NCI-H128 (cell line): ENCODE results near the gene CLASP2.
"Not testable (repeated sequence)": the region's sequence is repeated elsewhere in the genome, so short reads cannot be mapped to it uniquely, and the experiment has no call there.

Source experiments
- DNase-seq: peaks from one replicate; lab custom pipeline; 2025; ENCODE audit not compliant: unreplicated experiment; lab: John Stamatoyannopoulos, UW

The CLASP2 gene

GRCh38 chr3:33459577-33459976 is 258.5 kb downstream of the CLASP2 start:
- not testable (repeated sequence) for DNase-seq

GRCh38 chr3:33458446-33458845 is 259.6 kb downstream of the CLASP2 start:
- DNase-seq, result no peak

- DNase-seq, result no peak
These were observed 261.3 kb downstream of the CLASP2 start for GRCh38 chr3:33456756-33457155.

GRCh38 chr3:33453331-33453761 is 264.7 kb downstream of the CLASP2 start:
- no peak for DNase-seq

- DNase-seq, result not testable (repeated sequence)
These were observed 266.1 kb downstream of the CLASP2 start for GRCh38 chr3:33451994-33452393.

GRCh38 chr3:33447958-33448357 is 270.1 kb downstream of the CLASP2 start:
- DNase-seq, result no peak

- DNase-seq, result not testable (repeated sequence)
These were observed 270.8 kb downstream of the CLASP2 start for GRCh38 chr3:33447256-33447625.
